ENCODE measurements around the gene IZUMO1. TPM values are rescaled to one million over a fixed set of nuclear protein-coding genes. Genes with fewer than 3 reads are reported as not detected.

Gene IZUMO1
- total RNA-seq, 1 experiment from 2014 or later, result not detected

- Histone ChIP-seq H3K4me3 (ENCODE audit: low read length) (no peak overlapping the region), H4K20me1 (ENCODE audit: insufficient read depth, low read depth, low read length) (no peaks in the 10 kb centered on the region), H3K36me3 (ENCODE audit: insufficient read depth, low read length) (no peaks in the 10 kb centered on the region), H3K4me1 (ENCODE audit: low read length) (peaks cover 3% of the 10 kb centered on the region; the same call in 1 of the 2 replicates), H3K9ac (ENCODE audit: low read length) (no peak overlapping the region), H3K27ac (ENCODE audit: low read length) (no peak overlapping the region), H3K9me3 (ENCODE audit: low read length) (no peaks in the 10 kb centered on the region), H3K79me2 (ENCODE audit: low read length) (no peaks in the 10 kb centered on the region), H3K27me3 (ENCODE audit: low read length) (no peaks in the 10 kb centered on the region), H3K4me2 (ENCODE audit: low read depth, low read length, poor library complexity, severe bottlenecking) (no peak overlapping the region), H3K9me2 (replicated peaks; ENCODE audit: insufficient read depth, low read length) (no peaks in the 10 kb centered on the region), H2AFZ (ENCODE audit: low read length) (no peak overlapping the region)
- no peak for DNase-seq
Observed at GRCh38 chr19:48737360-48737998, 9.2 kb downstream of the IZUMO1 start.

GRCh38 chr19:48735031-48735615 lies 11.6 kb downstream of the IZUMO1 start:
- no peaks in the 10 kb centered on the region for H3K9me2 ChIP-seq (replicated peaks; ENCODE audit: insufficient read depth, low read length)
- H2AFZ ChIP-seq (ENCODE audit: low read length), result no peak overlapping the region
- H3K27me3 ChIP-seq (ENCODE audit: low read length), result no peaks in the 10 kb centered on the region
- H3K4me2 ChIP-seq (ENCODE audit: low read depth, low read length, poor library complexity, severe bottlenecking), result no peak overlapping the region
- H3K4me1 ChIP-seq (ENCODE audit: low read length), result peaks cover 3% of the 10 kb centered on the region; the same call in 1 of the 2 replicates
- no peaks in the 10 kb centered on the region for H3K9me3 ChIP-seq (ENCODE audit: low read length)
- H3K9ac ChIP-seq (ENCODE audit: low read length), result no peak overlapping the region
- H3K36me3 ChIP-seq (ENCODE audit: insufficient read depth, low read length), result no peaks in the 10 kb centered on the region
- no peaks in the 10 kb centered on the region for H4K20me1 ChIP-seq (ENCODE audit: insufficient read depth, low read depth, low read length)
- H3K4me3 ChIP-seq (ENCODE audit: low read length), result no peak overlapping the region
- no peaks in the 10 kb centered on the region for H3K79me2 ChIP-seq (ENCODE audit: low read length)
- no peak for DNase-seq
- H3K27ac ChIP-seq (ENCODE audit: low read length), result no peak overlapping the region

DNA sequence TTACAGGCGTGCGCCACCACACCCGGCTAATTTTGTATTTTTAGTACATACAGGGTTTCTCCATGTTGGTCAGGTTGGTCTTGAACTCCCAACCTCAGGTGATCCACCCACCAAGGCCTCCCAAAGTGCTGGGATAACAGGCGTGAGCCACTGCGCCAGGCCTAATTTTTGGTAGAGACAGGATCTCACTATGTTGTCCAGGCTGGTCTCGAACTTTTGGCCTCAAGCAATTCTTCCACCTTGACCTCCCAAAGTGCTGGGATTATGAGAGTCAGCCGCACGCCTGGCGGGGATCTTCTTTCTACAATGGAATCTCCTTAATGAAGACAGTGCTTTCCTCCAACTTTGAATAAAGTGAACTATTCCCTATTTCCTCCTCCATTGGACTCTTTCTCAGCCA lies 12.1 kb downstream of the IZUMO1 start:
- Histone ChIP-seq H3K36me3 (ENCODE audit: insufficient read depth, low read length) (no peaks in the 10 kb centered on the region), H3K9ac (ENCODE audit: low read length) (no peak overlapping the region), H3K4me1 (ENCODE audit: low read length) (peaks cover 3% of the 10 kb centered on the region; the same call in 1 of the 2 replicates), H3K79me2 (ENCODE audit: low read length) (no peaks in the 10 kb centered on the region), H3K4me2 (ENCODE audit: low read depth, low read length, poor library complexity, severe bottlenecking) (no peak overlapping the region), H4K20me1 (ENCODE audit: insufficient read depth, low read depth, low read length) (no peaks in the 10 kb centered on the region), H2AFZ (ENCODE audit: low read length) (no peak overlapping the region), H3K27ac (ENCODE audit: low read length) (no peak overlapping the region), H3K9me2 (replicated peaks; ENCODE audit: insufficient read depth, low read length) (no peaks in the 10 kb centered on the region), H3K9me3 (ENCODE audit: low read length) (no peaks in the 10 kb centered on the region), H3K4me3 (ENCODE audit: low read length) (no peak overlapping the region), H3K27me3 (ENCODE audit: low read length) (no peaks in the 10 kb centered on the region)
- DNase-seq, result no peak

GRCh38 chr19:48731452-48731851 lies 15.3 kb downstream of the IZUMO1 start:
- Histone ChIP-seq H2AFZ (ENCODE audit: low read length) (no peak overlapping the region), H3K79me2 (ENCODE audit: low read length) (no peaks in the 10 kb centered on the region)

GRCh38 chr19:48728911-48729664 lies 17.6 kb downstream of the IZUMO1 start:
- Histone ChIP-seq H3K4me2 (ENCODE audit: low read depth, low read length, poor library complexity, severe bottlenecking) (no peak overlapping the region), H3K4me3 (ENCODE audit: low read length) (no peak overlapping the region), H3K79me2 (ENCODE audit: low read length) (no peaks in the 10 kb centered on the region), H4K20me1 (ENCODE audit: insufficient read depth, low read depth, low read length) (no peaks in the 10 kb centered on the region), H3K27ac (ENCODE audit: low read length) (no peak overlapping the region), H3K9me2 (replicated peaks; ENCODE audit: insufficient read depth, low read length) (no peaks in the 10 kb centered on the region), H2AFZ (ENCODE audit: low read length) (no peak overlapping the region), H3K27me3 (ENCODE audit: low read length) (no peaks in the 10 kb centered on the region), H3K4me1 (ENCODE audit: low read length) (no peaks in the 10 kb centered on the region; the same call in 1 of the 2 replicates), H3K9me3 (ENCODE audit: low read length) (peaks cover 10% of the 10 kb centered on the region), H3K9ac (ENCODE audit: low read length) (no peak overlapping the region), H3K36me3 (ENCODE audit: insufficient read depth, low read length) (no peaks in the 10 kb centered on the region)
- DNase-seq, result no peak

More at GRCh38 chr19:48731452-48731851, 15.3 kb downstream of the IZUMO1 start:
- DNase-seq, result no peak
- no peaks in the 10 kb centered on the region for H3K9me2 ChIP-seq (replicated peaks; ENCODE audit: insufficient read depth, low read length)
- no peak overlapping the region for H3K9ac ChIP-seq (ENCODE audit: low read length)
- no peak overlapping the region for H3K27ac ChIP-seq (ENCODE audit: low read length)
- peaks cover 3% of the 10 kb centered on the region; the same call in 1 of the 2 replicates for H3K9me3 ChIP-seq (ENCODE audit: low read length)
- H3K4me1 ChIP-seq (ENCODE audit: low read length), result no peaks in the 10 kb centered on the region; the same call in 1 of the 2 replicates
- H3K4me3 ChIP-seq (ENCODE audit: low read length), result no peak overlapping the region
- H3K27me3 ChIP-seq (ENCODE audit: low read length), result no peaks in the 10 kb centered on the region
- H3K36me3 ChIP-seq (ENCODE audit: insufficient read depth, low read length), result no peaks in the 10 kb centered on the region
- no peaks in the 10 kb centered on the region for H4K20me1 ChIP-seq (ENCODE audit: insufficient read depth, low read depth, low read length)
- no peak overlapping the region for H3K4me2 ChIP-seq (ENCODE audit: low read depth, low read length, poor library complexity, severe bottlenecking)

DNA sequence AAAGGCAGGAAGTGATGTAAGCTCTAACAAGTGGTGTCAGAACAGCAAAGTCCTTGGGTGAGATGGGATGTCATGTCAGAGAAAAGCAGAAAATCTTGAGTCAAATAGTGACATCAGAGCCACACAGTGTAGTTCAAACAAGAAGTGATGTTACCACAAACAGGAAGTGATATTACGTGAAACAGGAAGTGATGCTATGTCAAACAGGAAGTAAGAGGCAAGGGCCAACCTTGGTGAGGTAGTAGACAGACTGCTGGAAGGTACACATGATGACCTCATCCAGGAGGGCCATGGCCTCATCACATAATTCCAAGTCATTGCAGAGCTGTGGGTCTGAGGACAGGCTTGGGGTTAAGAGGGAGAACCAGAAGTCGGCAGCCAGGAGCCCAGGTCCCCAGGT lies 20.2 kb downstream of the IZUMO1 start:
- Histone ChIP-seq H3K4me1 (ENCODE audit: low read length) (no peaks in the 10 kb centered on the region; the same call in 1 of the 2 replicates), H3K27ac (ENCODE audit: low read length) (no peak overlapping the region), H3K27me3 (ENCODE audit: low read length) (no peaks in the 10 kb centered on the region), H3K9me3 (ENCODE audit: low read length) (peaks cover 10% of the 10 kb centered on the region), H3K79me2 (ENCODE audit: low read length) (no peaks in the 10 kb centered on the region), H3K36me3 (ENCODE audit: insufficient read depth, low read length) (no peaks in the 10 kb centered on the region), H3K9ac (ENCODE audit: low read length) (no peak overlapping the region), H3K4me2 (ENCODE audit: low read depth, low read length, poor library complexity, severe bottlenecking) (no peak overlapping the region), H4K20me1 (ENCODE audit: insufficient read depth, low read depth, low read length) (no peaks in the 10 kb centered on the region), H3K9me2 (replicated peaks; ENCODE audit: insufficient read depth, low read length) (no peaks in the 10 kb centered on the region), H2AFZ (ENCODE audit: low read length) (peak overlapping the region; percentile 57), H3K4me3 (ENCODE audit: low read length) (peak overlapping the region; percentile 23; the same call in 1 of the 2 replicates)
- peak; percentile 88 for DNase-seq

DNA sequence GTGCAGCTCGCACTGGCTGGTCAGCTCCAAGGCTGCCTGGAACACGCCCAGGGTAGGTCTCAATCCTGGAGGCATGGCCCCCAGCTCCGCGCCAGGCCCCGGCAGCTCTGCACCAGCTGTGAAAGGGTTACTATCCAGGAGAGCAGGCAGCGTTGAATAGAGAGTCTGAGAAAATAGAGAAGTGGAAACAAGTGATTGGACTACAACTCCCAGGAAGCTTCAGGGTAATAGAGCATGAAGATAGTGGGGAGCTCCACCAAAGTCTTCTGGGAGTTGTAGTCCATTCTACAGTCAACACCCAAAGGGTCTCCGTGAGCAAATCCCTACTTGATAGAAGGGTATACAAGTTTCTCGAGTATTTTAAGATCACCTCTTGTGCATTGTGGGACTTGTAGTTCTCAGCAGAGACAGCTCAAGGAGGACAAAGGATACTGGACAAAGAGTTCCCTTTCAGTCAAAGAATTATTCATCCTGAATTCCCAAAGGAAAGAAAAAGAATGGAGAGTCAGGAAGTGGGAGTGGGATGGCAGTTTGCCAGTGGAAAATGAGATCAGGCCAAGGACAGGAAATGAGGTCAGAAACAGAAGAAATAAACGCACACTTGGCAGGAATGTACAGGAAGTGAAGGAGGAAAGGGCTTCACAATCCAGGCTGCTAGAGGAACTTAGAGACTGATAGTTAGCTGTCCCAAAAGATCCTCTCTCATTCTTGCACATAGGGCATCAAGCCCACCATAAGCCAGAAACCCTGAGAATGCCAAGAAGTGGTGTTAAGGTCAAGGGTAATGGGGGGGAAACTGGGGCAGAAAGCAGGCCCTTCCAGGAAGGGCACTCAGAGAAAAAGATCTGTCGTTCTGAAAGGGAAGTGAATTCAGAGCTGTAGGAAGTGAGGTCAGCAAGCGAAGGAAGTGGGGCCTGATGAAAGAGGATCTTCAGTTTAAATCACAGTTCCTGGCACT lies 21.6 kb downstream of the IZUMO1 start:
- 0 out of 2 replicates have a peak overlapping the region, but pooled peaks have one; percentile 8 for H3K4me3 ChIP-seq (ENCODE audit: low read length)
- DNase-seq, result peak; percentile 84
- H3K9ac ChIP-seq (ENCODE audit: low read length), result no peak overlapping the region

More for the DNA sequence above, 21.6 kb downstream of the IZUMO1 start:
- Histone ChIP-seq H3K79me2 (ENCODE audit: low read length) (no peaks in the 10 kb centered on the region), H2AFZ (ENCODE audit: low read length) (peak overlapping the region; percentile 66), H3K9me3 (ENCODE audit: low read length) (peaks cover 10% of the 10 kb centered on the region), H3K27me3 (ENCODE audit: low read length) (no peaks in the 10 kb centered on the region), H3K9me2 (replicated peaks; ENCODE audit: insufficient read depth, low read length) (no peaks in the 10 kb centered on the region), H3K4me1 (ENCODE audit: low read length) (peaks cover 8% of the 10 kb centered on the region), H3K27ac (ENCODE audit: low read length) (no peak overlapping the region), H3K4me2 (ENCODE audit: low read depth, low read length, poor library complexity, severe bottlenecking) (no peak overlapping the region), H3K36me3 (ENCODE audit: insufficient read depth, low read length) (no peaks in the 10 kb centered on the region), H4K20me1 (ENCODE audit: insufficient read depth, low read depth, low read length) (no peaks in the 10 kb centered on the region)
